GM10248 (cell line): Measurements from ENCODE around the gene TM2D3.

Experiments used
- CTCF ChIA-PET: fragments of 300-600 bp; sonication (Branson Sonifier 250); formaldehyde crosslinking; extraction: SDS; loops from one replicate; lab custom pipeline; 2021; ENCODE audit warnings: antibody characterized with exemption; lab: Yijun Ruan, JAX
- POLR2A ChIA-PET: fragments of 350-650 bp; sonication (Branson Sonifier 250); formaldehyde crosslinking; extraction: SDS; loops from one replicate; lab custom pipeline; 2020; ENCODE audit warnings: antibody characterized with exemption; lab: Yijun Ruan, JAX
- DNase-seq: peaks from one replicate; pipeline ENCODE4 v3.0.0; 2012; ENCODE audit errors: extremely low spot score
- TF ChIP-seq, protein P1 (sequence below): IDR thresholded peaks from 2 replicates; pipeline ENCODE4 v1.5.1; 2012; ENCODE audit warnings: mild to moderate bottlenecking, low read depth; ENCODE audit errors: extremely low read depth, missing control alignments, control extremely low read depth

TM2D3 gene

DNA sequence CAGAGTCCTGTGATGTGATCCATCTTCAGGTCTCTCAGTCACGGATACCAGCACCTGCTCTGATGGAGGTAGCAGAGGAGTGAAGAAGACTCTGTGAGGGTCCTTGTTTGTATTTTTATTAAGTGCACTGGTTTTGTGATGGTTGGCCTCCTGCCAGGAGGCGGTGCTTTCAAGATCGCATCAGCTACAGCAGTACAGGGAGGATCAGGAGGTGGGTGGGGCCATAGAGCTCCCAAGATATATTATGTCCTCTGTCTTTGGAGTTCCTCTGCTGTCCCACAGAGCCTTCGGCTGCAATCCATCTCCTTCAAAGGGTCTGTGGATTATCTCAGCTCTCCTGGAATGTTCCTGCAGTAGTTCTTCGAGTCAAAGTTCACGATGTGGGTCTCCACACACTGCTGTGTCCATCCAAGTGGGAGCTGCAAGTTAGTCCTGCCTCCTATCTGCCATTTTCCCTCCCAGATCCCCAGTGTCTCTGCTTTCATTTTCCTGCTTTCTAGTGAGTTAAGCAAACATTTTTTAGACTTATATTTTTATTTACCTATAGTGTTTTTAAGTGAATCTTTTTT, 54.7 kb downstream of the TM2D3 start:
- no peak for DNase-seq
- CTCF ChIA-PET: no interaction called here
- POLR2A ChIA-PET: no interaction called here
- TF ChIP-seq, protein P1, sequence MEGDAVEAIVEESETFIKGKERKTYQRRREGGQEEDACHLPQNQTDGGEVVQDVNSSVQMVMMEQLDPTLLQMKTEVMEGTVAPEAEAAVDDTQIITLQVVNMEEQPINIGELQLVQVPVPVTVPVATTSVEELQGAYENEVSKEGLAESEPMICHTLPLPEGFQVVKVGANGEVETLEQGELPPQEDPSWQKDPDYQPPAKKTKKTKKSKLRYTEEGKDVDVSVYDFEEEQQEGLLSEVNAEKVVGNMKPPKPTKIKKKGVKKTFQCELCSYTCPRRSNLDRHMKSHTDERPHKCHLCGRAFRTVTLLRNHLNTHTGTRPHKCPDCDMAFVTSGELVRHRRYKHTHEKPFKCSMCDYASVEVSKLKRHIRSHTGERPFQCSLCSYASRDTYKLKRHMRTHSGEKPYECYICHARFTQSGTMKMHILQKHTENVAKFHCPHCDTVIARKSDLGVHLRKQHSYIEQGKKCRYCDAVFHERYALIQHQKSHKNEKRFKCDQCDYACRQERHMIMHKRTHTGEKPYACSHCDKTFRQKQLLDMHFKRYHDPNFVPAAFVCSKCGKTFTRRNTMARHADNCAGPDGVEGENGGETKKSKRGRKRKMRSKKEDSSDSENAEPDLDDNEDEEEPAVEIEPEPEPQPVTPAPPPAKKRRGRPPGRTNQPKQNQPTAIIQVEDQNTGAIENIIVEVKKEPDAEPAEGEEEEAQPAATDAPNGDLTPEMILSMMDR: no peak

DNA sequence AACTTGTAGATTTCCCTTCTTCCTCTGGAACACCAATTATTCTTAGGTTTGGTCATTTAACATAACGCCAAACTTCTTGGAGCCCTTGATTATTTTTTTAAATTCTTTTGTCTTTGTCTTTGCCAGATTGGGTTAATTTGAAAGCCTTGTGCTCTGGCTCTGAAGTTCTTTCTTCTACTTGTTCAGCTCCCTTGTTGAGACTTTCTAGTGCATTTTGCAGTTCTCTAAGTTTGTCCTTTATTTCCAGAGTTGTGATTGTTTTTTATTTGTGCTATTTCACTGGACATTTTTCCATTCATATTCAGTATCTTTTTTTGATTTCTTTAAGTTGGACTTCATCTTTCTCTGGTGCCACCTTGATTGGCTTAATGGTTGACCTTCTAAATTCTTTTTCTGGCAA, 55.5 kb downstream of the TM2D3 start:
- POLR2A ChIA-PET: no interaction called here
- no peak for DNase-seq
- TF ChIP-seq, protein P1: no peak
- CTCF ChIA-PET: no interaction called here
